ENCODE data around the gene BTBD10.

- TF ChIP-seq CTCF (IDR thresholded peaks at IDR 0.05; ENCODE audit: poor library complexity) (no peak), EZH2phosphoT487 (IDR thresholded peaks at IDR 0.05; ENCODE audit: low read depth, severe bottlenecking, unreplicated experiment) (no peak)
These were observed 125.0 kb downstream of the BTBD10 start for GRCh38 chr11:13338019-13338426.
